Natural killer cell treated with Interleukin-12 subunit alpha and Interleukin-12 subunit beta and Interleukin-15 and Interleukin-18, amount 100 ng/mL, for 72 hours (primary cell): ENCODE data around the gene KIF11. TPM values are rescaled to one million over a fixed set of nuclear protein-coding genes. Genes with fewer than 3 reads are reported as not detected.
A peak's percentile ranks its signal among the peaks of the same experiment; 100 is the strongest.

Source experiments
- ATAC-seq, 2 donors: fragments of 150-1000 bp; cut with Tn5 transposase in 1 of 2; sonication (Bioruptor Pico), chemical (Tn5 transposase) in 1 of 2; 2 replicates each; pipeline ENCODE4 v1.10.0; 2021
- DNase-seq: peaks from one replicate; pipeline ENCODE4 v3.0.0; 2022; ENCODE audit warnings: low spot score
- H3K27ac Mint-ChIP-seq, 2 donors: 1 replicate in 1 of 2; 2 replicates in 1 of 2; pipeline ENCODE4 v1.8.0; 2022; ENCODE audit warnings: mixed read lengths in 2 of 2, mild to moderate bottlenecking in 1 of 2, moderate library complexity in 1 of 2
- H3K27me3 Mint-ChIP-seq, 2 donors: 1 replicate in 1 of 2; 2 replicates in 1 of 2; pipeline ENCODE4 v1.8.0; 2022; ENCODE audit warnings: mixed read lengths in 2 of 2
- H3K36me3 Mint-ChIP-seq: one replicate; pipeline ENCODE4 v1.8.0; 2022; ENCODE audit warnings: mixed read lengths
- H3K4me1 Mint-ChIP-seq, 2 donors: 1 replicate in 1 of 2; 2 replicates in 1 of 2; pipeline ENCODE4 v1.8.0; 2022; ENCODE audit warnings: low read depth in 2 of 2, mixed read lengths in 2 of 2, mild to moderate bottlenecking in 1 of 2
- H3K4me3 Mint-ChIP-seq: one replicate; pipeline ENCODE4 v1.8.0; 2022; ENCODE audit warnings: mixed read lengths
- H3K9me3 Mint-ChIP-seq: 2 replicates; pipeline ENCODE4 v1.8.0; 2022; ENCODE audit warnings: mixed read lengths
- total RNA-seq, 2 donors: library from RNA; stranded (reverse); gene quantifications; one replicate each; pipeline ENCODE4 v1.2.3, GENCODE V29; 2022

Gene KIF11
- total RNA-seq, 2 donors from 2014 or later = 25.6 to 42.2 TPM

DNA sequence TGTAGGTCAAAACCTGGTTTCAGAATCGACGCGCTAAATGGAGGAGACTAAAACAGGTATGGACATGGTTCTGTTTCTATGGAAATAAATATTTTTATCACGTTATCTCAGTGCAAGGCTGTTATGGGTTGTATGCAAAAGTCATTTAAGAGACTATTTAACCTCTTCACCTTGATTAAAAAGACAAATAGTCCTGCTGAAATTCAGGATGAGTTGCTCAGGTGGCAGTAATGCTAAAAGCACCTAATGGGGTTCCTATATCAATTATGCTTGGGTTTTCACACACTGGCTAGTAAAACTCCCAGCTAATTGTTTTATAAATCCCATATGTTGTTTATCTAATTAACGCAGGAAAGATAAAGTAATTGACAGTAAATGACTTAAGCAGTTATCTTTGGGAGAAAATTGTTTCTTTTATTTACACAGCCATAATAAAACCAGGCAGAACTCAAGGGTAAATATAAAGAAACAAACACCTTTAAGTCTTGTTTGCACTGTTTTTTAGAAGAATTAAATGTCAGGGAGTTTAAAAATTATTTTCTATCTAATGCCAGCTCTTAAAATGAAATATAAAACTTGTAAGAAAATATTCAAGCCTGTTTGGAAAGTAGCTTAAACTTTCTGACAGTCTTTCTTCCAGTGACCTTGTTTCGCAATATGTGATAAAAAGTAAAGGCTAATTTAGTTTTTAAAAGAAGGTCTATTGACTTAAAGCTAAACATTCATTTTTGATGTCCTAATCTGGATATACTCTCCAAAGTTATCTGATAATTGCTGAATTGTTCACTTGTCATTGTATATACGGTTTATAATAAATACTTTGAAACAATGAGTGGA lies 100.0 kb downstream of the KIF11 start:
- Mint-ChIP-seq H3K9me3 (no peaks in the 10 kb centered on the region), H3K27ac (peak overlapping the region in 1 of 2 donors; percentile 67), H3K4me1 (peaks cover 31 to 35% of the 10 kb centered on the region in 2 donors), H3K27me3 (peaks cover 16 to 25% of the 10 kb centered on the region in 2 donors), H3K4me3 (peak overlapping the region; percentile 89), H3K36me3 (peaks cover 1% of the 10 kb centered on the region)
- no peak for DNase-seq
- ATAC-seq = no peak

DNA sequence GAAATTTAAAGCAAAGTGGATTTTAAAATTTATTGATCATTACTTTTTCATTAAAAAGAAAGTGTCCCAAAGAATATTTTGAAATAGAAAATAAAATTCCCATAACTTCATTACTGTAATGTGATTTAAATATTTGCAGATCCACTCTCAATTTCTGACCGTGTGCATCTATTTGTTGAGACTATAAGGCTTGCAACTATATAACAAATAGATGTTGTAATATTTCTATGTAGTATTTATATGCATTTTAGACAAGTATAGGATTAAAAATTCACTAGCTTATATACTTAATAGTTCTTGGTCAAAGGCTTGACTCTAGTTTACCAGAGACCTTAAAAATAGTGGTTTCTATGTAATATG lies 100.6 kb downstream of the KIF11 start:
- no peak for ATAC-seq

DNA sequence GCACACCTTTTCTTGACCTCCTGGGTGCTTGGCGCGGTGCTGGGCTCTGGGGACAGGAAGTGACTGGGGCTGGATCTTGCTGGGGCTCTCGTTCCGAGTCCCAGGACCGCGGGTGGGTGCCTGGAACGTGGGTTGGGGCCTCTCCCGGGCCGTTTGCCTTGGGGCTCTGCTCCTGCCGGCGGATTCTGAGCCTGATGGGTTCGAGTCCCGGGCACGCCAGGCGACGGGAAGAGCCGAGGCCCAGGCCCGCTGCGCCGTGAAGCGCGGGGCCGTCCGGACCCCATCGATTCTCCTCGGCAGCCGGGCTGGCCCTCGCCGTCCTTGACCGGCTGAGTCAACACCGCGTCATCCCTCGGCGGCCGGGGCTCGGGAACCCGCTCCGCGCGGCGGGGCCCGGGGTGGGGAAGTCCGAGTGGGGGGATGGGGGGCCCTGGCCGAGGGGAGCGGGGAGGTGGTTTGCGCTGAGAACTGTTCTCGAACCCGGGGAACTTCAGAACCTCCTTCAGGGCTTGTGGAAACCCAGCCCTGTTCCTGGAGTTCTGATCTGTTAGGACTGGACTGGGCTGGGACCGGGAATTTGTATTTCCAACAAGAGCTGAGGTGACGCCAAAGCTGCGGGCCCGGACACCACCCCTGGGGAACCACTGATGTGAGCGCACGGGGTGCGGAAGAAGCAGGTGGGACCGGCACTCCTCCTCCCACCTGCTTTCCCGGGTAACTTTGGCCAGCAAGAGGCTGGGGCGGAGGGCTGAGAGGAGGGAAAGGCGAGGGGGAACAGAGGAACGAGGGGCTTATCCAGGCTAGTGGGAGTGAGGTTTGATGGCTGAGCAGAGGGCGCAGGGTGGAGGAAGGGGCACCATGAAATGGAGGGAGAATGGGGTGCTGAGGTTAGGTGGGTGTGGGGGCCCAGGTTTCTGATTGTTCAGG lies 103.0 kb downstream of the KIF11 start:
- DNase-seq (no peak), ATAC-seq (no peak)
- no peaks in the 10 kb centered on the region for H3K9me3 Mint-ChIP-seq
- no peak overlapping the region for H3K27ac Mint-ChIP-seq
- no peak overlapping the region for H3K4me3 Mint-ChIP-seq
- H3K4me1 Mint-ChIP-seq = peaks cover 33 to 39% of the 10 kb centered on the region in 2 donors
- peaks cover 6% of the 10 kb centered on the region for H3K36me3 Mint-ChIP-seq
- peaks cover 34 to 38% of the 10 kb centered on the region in 2 donors for H3K27me3 Mint-ChIP-seq

More for the DNA sequence above, 100.6 kb downstream of the KIF11 start:
- Mint-ChIP-seq H3K27me3 (peaks cover 22 to 30% of the 10 kb centered on the region in 2 donors), H3K4me1 (peaks cover 31 to 38% of the 10 kb centered on the region in 2 donors), H3K27ac (no peak overlapping the region), H3K4me3 (no peak overlapping the region), H3K36me3 (peaks cover 6% of the 10 kb centered on the region), H3K9me3 (no peaks in the 10 kb centered on the region)
- DNase-seq = no peak

DNA sequence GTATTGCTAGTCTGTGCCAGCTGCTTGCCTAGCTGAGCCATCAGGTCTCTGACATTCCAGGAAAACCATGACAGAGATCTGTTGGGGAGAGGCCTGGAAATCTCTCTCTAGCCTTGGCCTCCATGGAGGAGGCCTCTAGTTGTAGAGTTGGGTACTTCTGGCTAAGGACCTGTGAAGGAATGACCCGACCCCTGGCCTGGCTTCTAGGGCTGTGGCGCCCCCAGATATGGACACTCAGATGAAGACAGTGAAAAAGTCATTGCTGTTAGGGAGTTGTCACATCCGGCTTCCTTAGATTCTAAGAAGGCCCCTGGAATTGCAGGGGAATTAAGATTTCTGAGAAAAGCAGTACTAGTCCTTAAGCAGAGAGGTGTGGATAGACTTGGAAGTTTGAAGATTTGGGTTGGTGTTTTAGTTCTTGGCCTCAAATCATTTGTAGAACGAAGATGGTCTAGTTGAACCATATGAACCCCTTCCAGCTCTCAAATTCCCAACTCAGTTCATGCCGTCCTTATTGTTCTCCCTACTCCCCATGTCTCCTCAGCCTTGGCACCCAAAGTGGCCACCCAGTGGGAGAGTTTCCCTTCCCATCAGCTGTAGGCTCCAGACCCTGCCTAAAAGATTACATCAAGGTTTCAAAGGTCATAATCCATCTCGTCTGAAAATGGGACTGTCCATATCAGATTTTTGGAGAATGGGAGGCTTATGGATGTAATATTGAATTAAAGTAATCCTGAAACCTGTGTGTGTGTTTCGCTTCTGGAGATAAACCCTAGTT lies 103.9 kb downstream of the KIF11 start:
- H3K9me3 Mint-ChIP-seq = no peaks in the 10 kb centered on the region
- H3K36me3 Mint-ChIP-seq = peaks cover 6% of the 10 kb centered on the region
- H3K4me3 Mint-ChIP-seq = no peak overlapping the region
- no peak for ATAC-seq
- H3K27me3 Mint-ChIP-seq = peaks cover 38 to 42% of the 10 kb centered on the region in 2 donors
- no peak for DNase-seq
- peaks cover 26 to 32% of the 10 kb centered on the region in 2 donors for H3K4me1 Mint-ChIP-seq
- H3K27ac Mint-ChIP-seq = no peak overlapping the region

DNA sequence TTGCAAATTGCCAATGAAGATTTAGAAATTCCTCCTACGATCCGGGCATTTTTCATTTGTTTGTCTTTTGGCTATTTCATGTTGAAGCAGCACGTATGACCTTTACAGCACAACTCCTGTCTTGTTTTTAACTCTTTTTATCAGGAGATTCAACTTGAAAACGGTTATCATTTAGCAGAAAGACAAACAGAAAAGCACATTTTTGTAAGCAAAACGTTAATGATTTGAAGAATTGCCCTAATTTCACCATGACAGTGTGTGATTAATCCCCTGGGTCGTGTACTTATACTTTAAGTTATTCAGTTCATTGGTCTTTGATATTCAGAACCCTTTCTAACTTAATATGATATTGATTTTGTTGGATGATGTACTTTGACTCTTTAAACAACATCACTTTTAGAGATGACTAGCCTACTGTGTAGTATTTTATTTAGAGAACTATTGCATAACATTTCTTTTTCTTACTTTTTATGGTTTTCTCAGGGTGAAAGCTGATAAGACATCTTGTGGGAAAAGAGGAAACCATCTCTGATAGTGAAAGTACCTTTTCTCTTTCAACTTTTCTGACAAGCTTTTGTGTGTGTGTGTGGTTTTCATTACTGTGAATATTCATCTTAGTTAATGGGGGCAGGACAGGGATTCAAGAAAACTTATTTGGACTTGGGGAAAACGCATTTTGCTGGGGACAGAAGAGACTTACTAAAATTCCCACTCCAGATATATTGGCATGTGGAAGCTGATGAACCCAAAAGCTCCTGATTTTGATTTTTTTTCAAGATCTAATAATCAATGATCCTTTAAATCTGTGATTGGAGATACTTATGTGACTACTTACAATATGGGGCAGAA lies 105.0 kb downstream of the KIF11 start:
- ATAC-seq (no peak), DNase-seq (no peak)
- H3K27me3 Mint-ChIP-seq = peaks cover 32 to 36% of the 10 kb centered on the region in 2 donors
- H3K36me3 Mint-ChIP-seq = peaks cover 6% of the 10 kb centered on the region
- H3K27ac Mint-ChIP-seq = peak overlapping the region in 1 of 2 donors; percentile 14
- H3K4me1 Mint-ChIP-seq = peaks cover 18 to 23% of the 10 kb centered on the region in 2 donors
- H3K9me3 Mint-ChIP-seq = no peaks in the 10 kb centered on the region
- peak overlapping the region; percentile 60 for H3K4me3 Mint-ChIP-seq

DNA sequence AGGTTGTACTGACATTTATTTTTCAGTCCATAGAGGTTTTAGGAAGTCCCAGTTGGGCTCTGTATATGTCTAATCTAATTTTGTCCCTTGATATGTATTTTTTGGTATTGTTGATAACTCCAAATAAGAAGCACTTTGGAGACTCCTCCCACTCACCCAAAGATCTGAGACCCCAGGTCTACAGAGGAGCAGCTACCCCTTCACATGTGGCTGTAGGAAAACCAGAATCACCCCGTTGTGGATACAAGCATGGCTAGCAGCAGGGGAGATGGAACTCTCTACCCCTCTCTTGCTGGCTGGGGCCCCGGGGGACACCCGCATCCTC lies 106.2 kb downstream of the KIF11 start:
- peaks cover 18 to 23% of the 10 kb centered on the region in 2 donors for H3K4me1 Mint-ChIP-seq
- ATAC-seq (no peak), DNase-seq (no peak)
- peaks cover 32 to 41% of the 10 kb centered on the region in 2 donors for H3K27me3 Mint-ChIP-seq
- H3K9me3 Mint-ChIP-seq = no peaks in the 10 kb centered on the region
- H3K36me3 Mint-ChIP-seq = peaks cover 6% of the 10 kb centered on the region
- H3K4me3 Mint-ChIP-seq = peak overlapping the region; percentile 72
- no peak overlapping the region for H3K27ac Mint-ChIP-seq

DNA sequence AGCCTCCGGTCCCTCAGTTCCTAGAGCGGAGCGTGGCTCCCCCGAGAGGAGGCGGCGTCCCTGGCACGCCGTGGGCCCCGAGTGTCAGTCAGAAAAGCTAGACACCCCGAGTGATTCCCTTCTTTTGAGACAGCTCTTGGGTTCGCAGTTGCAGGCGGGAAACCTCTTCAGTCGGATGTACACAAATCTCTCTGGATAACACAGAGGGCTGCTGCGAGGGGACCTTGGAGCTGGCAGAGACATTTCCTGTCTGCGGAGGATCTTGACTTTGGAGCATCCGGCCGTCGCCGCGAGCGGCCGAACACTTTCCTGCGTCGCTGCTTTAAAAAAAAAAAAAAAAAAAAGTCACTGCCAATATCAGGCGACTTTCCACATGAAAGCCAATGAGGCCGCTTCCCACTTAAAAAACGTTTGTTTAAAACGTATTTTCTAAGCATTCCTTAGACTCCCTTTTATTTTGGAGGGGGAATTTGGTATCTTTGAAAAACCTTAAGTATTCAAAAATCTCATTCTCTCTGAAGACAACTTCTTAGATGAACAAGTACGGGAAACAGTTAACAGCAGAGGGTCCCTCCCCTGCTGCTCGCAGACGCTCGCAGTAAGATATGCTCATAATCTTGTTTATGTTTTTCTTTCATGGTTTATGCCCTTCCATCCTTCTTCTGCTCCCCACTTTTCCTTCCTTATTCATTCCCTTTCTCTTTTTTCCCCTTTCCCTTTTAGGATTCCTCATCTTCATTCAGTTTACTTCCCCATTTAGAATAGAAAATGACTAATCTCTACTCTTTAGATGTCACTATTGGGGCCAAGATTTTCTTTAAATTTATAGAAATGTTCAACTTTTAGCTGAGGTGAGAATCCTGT lies 106.8 kb downstream of the KIF11 start:
- Mint-ChIP-seq H3K27ac (no peak overlapping the region), H3K9me3 (no peaks in the 10 kb centered on the region), H3K27me3 (peaks cover 32 to 36% of the 10 kb centered on the region in 2 donors), H3K4me3 (peak overlapping the region; percentile 72), H3K4me1 (peaks cover 18 to 23% of the 10 kb centered on the region in 2 donors), H3K36me3 (peaks cover 6% of the 10 kb centered on the region)
- peak; percentile 67 for DNase-seq
- peak; percentile 62 to 74 for ATAC-seq

DNA sequence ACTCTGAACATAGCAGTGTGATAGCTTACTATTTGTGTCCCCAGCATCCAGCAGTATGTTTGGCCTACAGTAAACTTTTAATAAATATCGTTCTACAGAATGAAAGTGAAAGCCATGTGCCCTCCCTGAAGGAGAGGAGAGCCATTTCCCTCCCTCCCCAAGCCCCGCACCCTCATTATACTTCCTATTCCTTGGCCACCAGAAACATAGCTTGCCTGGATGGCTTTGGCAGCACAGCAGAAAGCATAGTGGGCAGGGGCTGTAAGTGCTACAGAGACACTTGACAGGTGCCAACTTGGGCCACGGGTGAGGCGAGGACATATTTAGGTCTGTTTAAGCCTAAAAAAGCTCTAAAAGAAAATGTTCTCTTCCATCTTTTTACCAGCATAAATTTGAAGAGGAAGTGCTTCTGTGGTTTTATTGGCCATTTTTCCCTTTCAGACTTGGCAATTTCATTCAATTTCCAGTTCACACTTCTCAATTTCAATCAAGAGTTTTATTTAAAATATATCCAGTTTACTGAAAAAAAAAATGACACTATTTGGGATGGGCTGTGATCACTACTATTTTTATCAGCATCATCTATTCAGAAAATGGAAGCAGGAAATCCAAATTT lies 109.5 kb downstream of the KIF11 start:
- no peak overlapping the region for H3K4me3 Mint-ChIP-seq
- no peaks in the 10 kb centered on the region for H3K9me3 Mint-ChIP-seq
- DNase-seq (no peak), ATAC-seq (no peak)
- H3K4me1 Mint-ChIP-seq = peaks cover 16 to 21% of the 10 kb centered on the region in 2 donors
- H3K36me3 Mint-ChIP-seq = peaks cover 6% of the 10 kb centered on the region
- no peak overlapping the region for H3K27ac Mint-ChIP-seq
- peaks cover 30 to 36% of the 10 kb centered on the region in 2 donors for H3K27me3 Mint-ChIP-seq

Other genes starting within 250 kb of the KIF11 start
- 10 to 100 TPM; 41.4 to 52.8 TPM for gene IDE, start 19.0 kb upstream of the KIF11 start, total RNA-seq
- gene HHEX, start 96.8 kb downstream of the KIF11 start, total RNA-seq = 1 to 10 TPM in 1 of 2 donors, under 1 TPM in 1; 0.33 to 1.8 TPM